HG02885 (cell line): ENCODE measurements around the gene RALGPS1.

Source experiments
- ATAC-seq: cut with Tn5 transposase; IDR thresholded peaks from one replicate; pipeline ENCODE4 v1.9.1; 2021; ENCODE audit warnings: mild to moderate bottlenecking; ENCODE audit not compliant: unreplicated experiment, poor library complexity

RALGPS1 gene, protein sequence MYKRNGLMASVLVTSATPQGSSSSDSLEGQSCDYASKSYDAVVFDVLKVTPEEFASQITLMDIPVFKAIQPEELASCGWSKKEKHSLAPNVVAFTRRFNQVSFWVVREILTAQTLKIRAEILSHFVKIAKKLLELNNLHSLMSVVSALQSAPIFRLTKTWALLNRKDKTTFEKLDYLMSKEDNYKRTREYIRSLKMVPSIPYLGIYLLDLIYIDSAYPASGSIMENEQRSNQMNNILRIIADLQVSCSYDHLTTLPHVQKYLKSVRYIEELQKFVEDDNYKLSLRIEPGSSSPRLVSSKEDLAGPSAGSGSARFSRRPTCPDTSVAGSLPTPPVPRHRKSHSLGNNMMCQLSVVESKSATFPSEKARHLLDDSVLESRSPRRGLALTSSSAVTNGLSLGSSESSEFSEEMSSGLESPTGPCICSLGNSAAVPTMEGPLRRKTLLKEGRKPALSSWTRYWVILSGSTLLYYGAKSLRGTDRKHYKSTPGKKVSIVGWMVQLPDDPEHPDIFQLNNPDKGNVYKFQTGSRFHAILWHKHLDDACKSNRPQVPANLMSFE

DNA sequence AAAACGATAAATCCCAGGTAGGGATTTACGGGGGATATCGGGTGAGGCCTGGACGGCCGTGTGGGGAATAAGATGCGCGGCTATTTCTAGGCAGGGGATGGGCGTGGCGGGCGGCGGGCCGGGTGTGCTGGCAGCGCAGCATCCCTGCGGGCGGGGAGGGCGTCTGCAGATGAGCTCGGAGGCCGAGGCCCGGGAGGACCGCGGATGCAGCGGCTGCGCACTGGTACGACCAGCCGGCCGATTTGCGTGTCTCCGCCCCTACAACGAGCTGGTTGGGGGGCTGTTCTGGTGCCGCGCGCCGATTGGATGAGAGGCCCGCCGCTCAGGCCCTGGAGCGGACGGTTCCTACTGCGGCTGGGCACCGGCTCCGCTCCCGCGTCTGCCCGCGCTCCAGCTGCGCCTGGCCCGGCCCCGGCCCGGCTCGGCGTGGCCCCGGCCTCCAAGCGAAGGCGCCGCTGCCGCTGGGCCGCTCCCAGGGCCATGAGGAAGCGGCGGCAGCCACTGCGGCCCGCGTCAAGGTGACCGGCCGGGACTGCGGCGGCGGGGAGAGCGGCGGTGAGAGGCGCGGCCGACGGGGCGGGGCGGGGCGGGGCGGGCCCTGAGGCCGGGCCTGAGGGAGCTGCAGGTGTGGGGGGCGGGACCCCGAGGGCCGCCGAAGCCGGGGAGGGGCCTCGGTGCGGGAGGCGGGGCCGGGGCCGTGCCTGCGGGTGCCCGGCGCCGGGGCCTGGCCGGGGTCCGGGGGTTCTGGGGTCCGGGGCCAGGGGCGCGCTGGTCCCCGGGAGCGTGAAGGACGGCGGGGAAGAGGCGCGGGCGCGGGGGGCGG is at the start of gene RALGPS1:
RALGPS1 (plus strand) TSS at position 325 of the 823 bp plus-strand sequence. CDS start 47,508 bp downstream, outside the sequence.
- ATAC-seq, result peak; percentile 96

DNA sequence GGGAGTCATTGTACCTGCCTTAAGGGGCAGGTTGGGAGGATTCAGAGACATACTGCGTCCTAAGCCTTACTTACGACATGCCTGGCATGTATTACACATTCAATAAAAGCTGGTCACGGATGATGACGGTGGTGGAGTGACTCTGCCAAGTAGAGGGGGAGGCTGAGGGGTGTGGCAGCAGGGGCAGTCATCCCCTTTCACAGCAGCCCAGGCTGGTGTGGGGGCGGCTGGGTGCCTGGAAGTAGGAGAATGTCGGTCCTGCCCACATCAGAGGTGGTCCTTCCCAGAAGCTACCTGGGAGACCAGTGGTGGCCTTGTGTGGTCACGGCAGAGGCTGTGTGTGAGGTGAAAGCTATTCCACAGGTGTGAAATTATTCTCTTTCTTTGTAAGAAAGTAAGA is 45.2 kb upstream of the RALGPS1 start:
- ATAC-seq, result no peak

DNA sequence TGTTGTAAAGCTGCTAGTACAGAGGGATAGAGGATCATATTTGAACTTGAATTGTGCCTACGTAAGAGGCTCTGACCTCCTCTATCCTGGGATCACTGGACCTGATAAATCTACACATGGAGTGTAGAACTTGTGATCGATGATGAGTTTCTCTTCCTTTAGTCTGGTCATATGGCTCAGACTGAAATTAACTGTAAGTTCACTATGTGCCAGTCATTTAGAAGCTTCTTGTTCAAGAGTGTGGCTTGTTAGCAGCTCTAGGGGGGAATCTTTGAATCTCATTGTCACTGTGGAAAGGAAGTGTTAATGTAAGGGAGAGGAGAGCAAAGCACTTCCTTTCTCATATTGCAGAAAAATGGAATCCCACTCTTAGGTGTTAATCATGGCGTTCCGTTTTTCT is 42.1 kb upstream of the RALGPS1 start:
- no peak for ATAC-seq

DNA sequence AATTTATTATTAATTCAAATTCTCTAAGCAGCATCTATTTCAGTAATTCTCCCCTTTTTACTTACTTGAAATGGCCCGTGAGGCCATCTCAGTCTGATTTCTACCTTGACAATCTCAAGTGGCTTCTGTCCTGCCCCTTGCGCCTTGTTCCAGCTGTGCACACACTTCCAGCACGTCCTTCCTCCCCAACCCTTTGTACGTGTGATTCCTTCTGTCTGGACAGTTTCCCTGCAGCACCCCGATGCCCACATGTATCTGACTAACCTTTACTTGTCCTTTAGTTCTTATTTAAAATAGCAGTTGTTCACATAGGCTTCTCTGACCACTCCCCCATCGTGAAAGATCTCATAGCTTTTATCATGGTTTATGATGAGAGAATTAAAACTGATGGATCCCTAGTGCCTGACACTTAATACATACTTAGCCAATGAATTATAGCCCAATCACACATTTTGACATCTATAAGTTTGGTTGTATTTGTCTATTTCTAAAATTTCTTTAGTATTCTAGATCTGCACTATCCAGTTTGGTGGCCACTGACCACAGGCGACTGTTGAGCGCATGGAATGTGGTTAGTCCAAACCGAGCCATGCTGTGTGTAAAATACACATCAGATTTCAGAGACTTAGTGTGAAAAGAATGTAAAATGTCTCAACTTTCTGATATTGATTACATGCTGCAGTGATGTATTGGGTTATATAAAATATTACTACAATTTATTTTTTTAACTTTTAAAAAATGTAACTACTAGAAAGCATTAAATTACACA is 39.9 kb upstream of the RALGPS1 start:
- ATAC-seq, result no peak

DNA sequence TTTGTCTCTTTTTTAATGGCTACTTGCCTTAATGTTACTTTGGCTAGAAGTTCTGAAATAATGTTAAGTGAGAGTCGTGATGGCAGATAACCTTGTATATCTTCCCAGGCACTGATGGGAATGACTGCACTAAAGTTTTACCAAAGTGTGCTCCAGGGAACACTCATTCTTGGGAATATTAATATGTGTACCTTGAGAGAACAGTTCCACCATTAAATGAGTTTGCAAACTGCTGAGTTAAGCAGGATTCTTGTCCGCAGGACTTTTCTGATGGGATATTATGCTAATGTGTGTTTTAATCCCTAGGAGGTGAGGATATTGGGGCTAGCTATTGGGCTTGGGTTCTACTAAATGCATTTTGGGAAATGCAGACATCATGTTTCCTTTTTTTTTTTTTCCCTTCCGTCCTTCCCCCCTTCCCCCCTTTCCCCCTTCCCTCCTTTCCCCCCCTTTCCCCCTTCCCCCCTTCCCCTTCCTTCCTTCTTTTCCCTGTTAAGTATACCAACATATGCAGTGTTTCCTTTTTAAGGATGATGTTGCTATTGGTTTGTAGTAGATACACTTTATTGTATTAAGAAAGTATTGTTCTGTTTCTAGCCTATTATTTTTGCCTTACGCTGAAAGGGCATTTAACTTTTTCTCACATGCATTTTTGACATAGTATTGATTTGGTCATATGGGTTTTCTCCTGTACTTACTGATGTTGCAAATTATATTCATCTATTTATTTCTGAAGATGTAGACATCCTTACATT is 38.6 kb upstream of the RALGPS1 start:
- ATAC-seq, result no peak

DNA sequence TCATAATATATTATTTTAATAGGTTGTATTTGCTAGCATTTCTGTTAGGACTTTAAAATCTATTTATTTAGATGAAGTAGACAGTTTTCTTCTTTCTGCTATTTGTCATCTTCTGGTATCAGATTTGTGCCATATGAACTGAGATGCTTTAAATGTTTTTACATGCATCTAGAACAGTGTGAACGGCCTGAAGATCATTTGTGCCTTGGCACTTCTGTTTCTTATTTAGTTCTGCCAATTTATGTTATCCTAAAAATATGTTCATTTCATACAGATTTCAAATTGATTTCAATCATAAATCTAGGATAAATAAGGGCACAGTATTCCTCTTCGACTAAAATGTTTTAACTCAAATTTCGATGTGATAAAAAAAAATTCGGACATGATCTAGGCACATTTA is 38.1 kb upstream of the RALGPS1 start:
- ATAC-seq, result no peak

DNA sequence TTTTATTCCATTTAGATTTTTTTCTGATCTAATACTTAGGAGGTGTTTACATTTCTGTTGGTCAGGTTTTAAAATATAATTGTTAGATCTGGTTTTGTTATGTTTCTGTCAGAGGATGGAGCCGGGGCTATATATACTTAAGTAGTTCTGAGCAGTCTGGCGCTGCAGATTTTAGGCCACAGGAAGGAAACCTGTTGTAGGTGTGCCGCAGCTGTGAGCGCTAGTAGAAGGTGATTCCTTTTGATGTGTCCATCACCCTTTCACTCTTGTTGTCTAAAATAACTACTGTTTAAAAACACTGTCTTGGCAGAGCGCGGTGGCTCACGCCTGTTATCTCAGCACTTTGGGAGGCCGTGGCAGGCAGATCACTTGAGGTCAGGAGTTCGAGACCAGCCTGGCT is 37.2 kb upstream of the RALGPS1 start:
- no peak for ATAC-seq

DNA sequence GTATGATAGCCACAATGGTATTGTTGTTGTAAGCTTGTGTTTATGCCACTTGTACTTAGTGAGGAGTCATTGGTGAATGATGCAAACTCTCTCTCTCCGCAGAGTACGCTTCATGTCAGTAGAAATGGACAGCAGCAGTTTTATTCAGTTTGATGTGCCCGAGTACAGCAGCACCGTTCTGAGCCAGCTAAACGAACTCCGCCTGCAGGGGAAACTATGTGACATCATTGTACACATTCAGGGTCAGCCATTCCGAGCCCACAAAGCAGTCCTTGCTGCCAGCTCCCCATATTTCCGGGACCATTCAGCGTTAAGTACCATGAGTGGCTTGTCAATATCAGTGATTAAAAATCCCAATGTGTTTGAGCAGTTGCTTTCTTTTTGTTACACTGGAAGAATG is 35.3 kb upstream of the RALGPS1 start:
- no peak for ATAC-seq

DNA sequence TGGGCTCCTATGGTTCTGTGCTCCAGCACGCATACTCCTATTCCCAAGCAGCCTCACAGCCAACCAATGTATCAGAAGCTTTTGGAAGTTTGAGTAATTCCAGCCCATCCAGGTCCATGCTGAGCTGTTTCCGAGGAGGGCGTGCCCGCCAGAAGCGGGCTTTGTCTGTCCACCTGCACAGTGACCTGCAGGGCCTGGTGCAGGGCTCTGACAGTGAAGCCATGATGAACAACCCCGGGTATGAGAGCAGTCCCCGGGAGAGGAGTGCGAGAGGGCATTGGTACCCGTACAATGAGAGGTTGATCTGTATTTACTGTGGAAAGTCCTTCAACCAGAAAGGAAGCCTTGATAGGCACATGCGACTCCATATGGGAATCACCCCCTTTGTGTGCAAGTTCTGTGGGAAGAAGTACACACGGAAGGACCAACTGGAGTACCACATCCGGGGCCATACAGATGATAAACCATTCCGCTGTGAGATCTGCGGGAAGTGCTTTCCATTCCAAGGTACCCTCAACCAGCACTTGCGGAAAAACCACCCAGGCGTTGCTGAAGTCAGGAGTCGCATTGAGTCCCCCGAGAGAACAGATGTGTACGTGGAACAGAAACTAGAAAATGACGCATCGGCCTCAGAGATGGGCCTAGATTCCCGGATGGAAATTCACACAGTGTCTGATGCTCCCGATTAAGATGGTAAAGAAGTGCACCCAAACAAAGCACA is 34.2 kb upstream of the RALGPS1 start:
- no peak for ATAC-seq

DNA sequence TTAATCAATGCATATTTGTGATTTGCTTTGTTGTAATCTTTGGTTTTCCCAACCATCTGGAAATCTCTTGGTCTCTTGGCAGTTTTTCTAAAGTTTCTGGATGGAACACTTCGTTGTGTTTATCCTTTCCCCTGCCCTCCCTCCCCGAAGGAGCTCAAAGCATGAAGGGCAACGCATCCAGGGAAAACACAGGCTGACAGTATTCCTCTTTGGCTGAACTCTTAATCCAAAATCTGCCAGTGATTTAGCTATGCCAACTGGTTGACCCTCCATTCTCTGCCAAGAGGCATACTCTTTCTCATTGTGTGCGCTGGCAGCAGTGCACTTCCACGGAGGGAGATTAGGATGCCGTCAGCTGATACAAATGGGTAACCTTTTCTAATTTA is 33.6 kb upstream of the RALGPS1 start:
- no peak for ATAC-seq

DNA sequence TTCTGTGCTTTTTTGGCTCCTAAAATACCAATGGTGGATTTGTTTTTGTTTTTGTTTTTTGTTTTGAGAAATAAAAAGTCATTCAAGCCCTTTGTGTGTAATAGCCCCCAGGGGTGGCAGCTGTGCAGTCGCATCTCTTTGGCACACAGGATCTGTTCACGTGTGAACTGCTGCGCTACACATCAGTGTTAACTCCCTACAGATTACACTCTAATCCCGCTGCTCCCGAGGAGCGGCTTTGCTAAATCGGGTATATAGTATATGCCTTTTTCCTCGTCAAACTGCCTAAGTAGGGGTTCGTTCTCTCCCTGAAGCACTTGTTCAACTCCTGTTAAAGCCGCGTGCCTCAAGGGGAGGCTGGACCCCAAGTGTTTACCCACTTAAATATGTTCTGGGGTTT is 31.8 kb upstream of the RALGPS1 start:
- ATAC-seq, result no peak

DNA sequence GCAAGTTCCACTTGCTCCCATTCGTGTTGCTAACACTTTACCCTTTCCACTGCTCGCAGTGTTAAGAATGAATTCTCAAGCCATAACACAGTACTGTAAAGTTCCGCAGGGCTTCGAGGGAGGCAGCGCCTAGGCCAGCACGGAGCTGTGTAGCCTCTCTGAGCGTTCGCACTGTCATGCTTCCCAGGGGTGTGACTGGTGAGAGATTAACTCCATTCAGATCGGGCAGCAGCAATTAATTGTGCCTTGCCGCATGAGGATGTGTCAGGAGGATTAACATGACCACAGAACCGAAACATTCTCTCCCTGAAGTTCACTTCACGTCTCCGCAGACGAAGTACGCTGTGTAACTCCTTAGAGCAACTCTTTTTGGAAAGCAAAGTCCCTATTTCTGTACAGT is 30.9 kb upstream of the RALGPS1 start:
- ATAC-seq, result no peak

DNA sequence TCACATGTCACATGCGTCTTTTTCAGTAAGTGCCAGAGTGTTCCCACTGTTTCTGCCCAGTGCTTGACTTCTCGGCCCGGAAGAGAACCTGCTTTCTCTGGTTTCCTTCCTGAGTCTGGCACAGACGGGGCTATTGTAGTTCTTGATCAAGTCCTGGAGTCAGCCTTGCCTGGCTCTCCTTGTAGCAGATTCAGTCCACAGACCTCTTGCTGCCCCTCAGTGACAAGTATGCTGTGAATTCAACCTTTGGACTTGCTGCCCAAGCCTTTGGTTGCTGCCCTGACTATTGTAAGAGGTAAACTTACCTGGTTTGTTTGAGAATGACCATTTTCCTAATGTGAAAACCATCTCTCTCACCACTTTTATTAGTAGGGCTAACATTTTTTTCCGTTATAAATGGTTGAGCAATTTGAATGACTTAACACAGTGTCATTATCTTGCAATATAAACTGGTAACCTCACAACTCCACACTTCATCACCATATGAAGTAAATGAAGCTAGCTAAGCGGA is 29.4 kb upstream of the RALGPS1 start:
- no peak for ATAC-seq

DNA sequence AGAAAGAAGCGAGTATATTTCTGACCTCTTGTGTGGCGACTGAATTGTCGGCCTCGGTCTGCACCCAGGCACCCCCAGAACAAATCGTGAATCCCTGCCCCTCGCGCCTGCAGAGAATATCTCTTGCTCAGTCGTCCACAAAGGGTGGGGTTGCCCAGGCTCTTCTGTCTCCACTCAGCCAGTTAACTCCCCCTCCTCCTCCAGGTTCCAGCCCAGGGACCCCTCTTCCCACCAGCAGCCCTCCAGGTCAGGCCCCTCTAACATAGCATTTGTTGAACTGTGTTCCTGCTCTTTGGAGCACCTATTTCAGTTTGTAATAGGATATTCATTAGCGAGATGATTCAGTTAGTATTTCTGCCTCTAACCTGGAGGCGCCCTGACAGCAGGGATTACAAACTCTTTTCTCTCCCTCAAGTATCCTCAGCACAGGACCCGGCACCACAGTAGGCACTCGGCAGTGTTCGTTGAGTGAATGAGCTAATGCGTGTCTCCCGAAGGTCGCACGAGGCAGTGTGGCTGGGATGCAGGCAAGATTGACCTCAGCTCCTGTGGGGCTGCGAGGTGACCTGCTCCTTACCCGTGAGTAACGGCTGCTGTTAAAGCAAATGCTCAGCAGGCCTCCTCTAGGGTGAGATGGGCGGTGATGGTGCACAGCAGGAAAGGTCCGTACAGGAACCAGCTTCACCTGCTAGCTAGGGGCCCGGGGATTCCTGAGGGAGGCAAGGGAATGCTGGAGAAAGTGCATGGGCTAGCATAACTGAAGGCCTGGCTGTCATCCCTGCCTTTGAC is 28.4 kb upstream of the RALGPS1 start:
- ATAC-seq, result no peak

DNA sequence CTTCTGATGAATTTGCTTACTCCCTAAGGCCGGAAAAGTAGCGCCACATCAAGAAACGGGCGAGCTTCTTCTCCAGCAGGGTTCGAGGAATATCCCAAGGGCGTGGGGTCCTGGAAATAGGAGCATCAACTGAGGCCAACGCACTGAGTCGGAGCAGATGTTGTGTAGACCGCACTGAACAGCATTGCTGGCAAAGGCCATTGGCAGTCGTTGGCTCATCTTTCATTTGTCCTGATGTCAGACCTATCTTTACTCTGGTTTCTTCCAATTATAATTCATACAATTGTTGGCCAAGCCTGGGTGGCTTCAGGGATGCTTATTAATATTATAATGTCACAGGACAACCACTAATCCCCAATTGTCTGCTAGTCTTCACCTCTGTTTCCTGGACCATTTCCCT is 27.7 kb upstream of the RALGPS1 start:
- no peak for ATAC-seq

DNA sequence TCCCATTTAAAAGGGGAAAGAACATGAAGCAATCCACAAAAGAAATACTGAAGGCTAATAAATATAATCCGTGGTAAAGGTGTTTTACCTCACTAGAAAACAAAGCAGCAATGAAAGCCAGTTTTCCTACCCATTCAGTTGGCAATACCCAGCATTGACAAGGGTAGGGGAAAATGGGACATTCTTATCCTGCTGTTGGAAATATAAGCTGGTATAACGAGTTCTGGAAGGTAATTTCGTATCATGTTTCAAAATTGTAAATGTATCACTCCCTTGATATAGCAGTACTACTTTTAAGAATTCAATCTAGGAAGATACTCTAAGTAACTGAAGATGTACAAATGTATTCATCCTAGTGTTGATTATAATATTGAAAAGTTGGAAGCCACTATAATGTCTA is 22.9 kb upstream of the RALGPS1 start:
- ATAC-seq, result no peak

DNA sequence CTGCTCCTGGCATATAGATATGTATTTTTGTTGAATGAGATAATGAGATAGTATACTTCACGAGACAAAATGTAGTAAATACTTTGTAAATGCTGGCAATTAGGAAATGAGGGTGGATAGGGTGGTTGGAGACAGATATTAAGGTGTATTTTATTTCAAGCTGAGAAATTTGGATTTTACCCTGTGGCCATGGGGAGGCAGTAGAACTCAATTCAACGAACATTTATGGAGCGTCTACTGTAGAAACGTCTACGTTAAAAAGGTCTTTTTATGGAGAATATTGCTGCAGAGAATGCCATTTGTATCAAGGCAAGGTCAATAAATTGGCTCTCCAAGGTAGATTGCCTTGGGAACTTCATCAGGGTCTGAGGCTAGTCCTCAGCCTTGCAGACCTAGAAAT is 21.5 kb upstream of the RALGPS1 start:
- no peak for ATAC-seq

DNA sequence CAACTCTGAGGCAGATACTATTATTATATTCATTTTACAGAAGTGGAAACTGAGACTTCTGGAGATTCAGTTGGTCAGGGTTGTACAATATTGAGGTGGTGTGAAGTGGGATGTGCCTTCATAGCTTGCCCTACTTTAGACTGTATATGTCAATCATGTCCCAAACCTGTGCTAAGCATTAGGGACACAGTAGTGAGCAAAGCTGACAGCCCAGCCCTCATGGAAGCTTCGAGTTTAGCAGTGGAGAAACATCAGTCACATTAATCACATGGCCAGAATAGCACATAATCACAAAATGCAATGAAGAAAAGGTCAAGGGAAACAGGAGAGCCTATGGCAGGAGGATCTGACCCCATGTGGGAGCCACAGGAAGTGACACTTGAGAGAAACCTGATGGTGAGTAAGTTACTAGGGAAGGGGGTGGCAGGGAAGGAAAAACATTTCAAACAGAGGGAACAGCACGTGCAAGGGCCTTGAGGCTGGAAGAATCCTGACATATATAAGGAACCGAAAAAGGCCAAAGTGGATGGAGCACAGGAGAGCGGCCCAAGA is 20.5 kb upstream of the RALGPS1 start:
- no peak for ATAC-seq
